DOHH2 (cell line): ENCODE measurements around the gene SPSB1.

ENCODE experiments used
- CTCF ChIP-seq: fragments of 200-600 bp; sonication (generic); IDR thresholded peaks from one replicate; pipeline ENCODE4 v1.5.1; 2014; ENCODE audit warnings: antibody characterized with exemption, mild to moderate bottlenecking, low read depth, low read length; ENCODE audit not compliant: poor library complexity, severe bottlenecking
- EZH2phosphoT487 ChIP-seq: fragments of 200-600 bp; sonication (generic); IDR thresholded peaks from 2 replicates; pipeline ENCODE4 v1.6.1; 2017; ENCODE audit warnings: borderline replicate concordance, mild to moderate bottlenecking, antibody characterized with exemption, low read length, moderate library complexity, mixed read lengths

- TF ChIP-seq CTCF (peak; percentile 73), EZH2phosphoT487 (no peak)
Measured at GRCh38 chr1:9249534-9250410, 42.9 kb upstream of the SPSB1 start.
